Prostate gland (tissue), 2 donors: ENCODE data around the gene INSRR.

Experiments
- POLR2AphosphoS5 ChIP-seq: sonication (generic); formaldehyde crosslinking; IDR thresholded peaks from one replicate; pipeline ENCODE4 v1.6.1; 2017; ENCODE audit warnings: antibody characterized with exemption
- TF ChIP-seq, protein P1 (sequence below), 4 experiments: fragments of 200-600 bp in 2 of 4; fragments of 450-650 bp in 2 of 4; sonication (generic) in 2 of 4; IDR thresholded peaks; 1 replicate in 3 of 4; 2 replicates in 1 of 4; pipeline ENCODE4 v1.5.1; 2016 to 2019; ENCODE audit warnings: antibody characterized with exemption in 4 of 4, mild to moderate bottlenecking in 2 of 4, moderate library complexity in 2 of 4

DNA sequence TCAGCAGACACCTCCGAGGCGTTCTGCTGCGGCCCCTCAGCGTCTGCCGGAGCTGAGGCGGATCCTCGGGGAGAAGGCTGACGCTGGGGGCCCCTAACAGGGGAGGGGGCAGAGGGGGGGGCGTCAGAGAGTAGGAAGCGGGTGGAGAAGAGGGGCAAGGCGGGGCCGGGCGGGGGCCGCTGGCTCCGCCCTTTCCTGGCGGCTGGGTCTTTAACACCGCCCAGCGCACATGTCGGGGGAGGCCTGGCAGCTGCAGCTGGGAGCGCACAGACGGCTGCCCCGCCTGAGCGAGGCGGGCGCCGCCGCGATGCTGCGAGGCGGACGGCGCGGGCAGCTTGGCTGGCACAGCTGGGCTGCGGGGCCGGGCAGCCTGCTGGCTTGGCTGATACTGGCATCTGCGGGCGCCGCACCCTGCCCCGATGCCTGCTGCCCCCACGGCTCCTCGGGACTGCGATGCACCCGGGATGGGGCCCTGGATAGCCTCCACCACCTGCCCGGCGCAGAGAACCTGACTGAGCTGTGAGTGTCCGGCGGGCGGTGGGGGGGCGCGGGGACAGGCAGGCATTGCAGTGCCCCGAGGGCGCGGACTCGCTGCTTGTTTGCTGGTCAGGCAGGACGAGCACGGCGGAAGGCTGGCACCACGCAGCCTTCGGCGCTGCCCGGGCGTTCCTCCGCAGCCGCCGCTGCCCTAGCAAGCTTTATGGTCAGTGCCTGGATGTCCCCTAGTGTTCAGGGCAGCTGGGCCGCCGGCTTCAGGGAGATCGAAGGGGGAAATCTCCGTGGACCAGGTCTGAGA lies 1.9 kb upstream of the INSRR start, which contains the start of gene NTRK1:
- TF ChIP-seq, protein P1, sequence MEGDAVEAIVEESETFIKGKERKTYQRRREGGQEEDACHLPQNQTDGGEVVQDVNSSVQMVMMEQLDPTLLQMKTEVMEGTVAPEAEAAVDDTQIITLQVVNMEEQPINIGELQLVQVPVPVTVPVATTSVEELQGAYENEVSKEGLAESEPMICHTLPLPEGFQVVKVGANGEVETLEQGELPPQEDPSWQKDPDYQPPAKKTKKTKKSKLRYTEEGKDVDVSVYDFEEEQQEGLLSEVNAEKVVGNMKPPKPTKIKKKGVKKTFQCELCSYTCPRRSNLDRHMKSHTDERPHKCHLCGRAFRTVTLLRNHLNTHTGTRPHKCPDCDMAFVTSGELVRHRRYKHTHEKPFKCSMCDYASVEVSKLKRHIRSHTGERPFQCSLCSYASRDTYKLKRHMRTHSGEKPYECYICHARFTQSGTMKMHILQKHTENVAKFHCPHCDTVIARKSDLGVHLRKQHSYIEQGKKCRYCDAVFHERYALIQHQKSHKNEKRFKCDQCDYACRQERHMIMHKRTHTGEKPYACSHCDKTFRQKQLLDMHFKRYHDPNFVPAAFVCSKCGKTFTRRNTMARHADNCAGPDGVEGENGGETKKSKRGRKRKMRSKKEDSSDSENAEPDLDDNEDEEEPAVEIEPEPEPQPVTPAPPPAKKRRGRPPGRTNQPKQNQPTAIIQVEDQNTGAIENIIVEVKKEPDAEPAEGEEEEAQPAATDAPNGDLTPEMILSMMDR (IDR thresholded peaks at IDR 0.05): no peak
- TF ChIP-seq POLR2AphosphoS5: no peak
